NCI-H2196 (cell line): Measurements from ENCODE around the gene ZDHHC11.
"Not testable (repeated sequence)": the region's sequence is repeated elsewhere in the genome, so short reads cannot be mapped to it uniquely, and the experiment has no call there.

ENCODE experiments used
- DNase-seq: peaks from one replicate; lab custom pipeline; 2025; ENCODE audit not compliant: unreplicated experiment; lab: John Stamatoyannopoulos, UW

The ZDHHC11 gene

GRCh38 chr5:778967-779366, 71.8 kb downstream of the ZDHHC11 start:
- DNase-seq: not testable (repeated sequence)

GRCh38 chr5:778421-778820, 72.4 kb downstream of the ZDHHC11 start:
- DNase-seq: not testable (repeated sequence)

- no peak for DNase-seq
These were observed 73.0 kb downstream of the ZDHHC11 start for GRCh38 chr5:777756-778161.

- DNase-seq: no peak
These were observed 73.7 kb downstream of the ZDHHC11 start for GRCh38 chr5:776862-777711.

GRCh38 chr5:775961-776861, 74.6 kb downstream of the ZDHHC11 start:
- DNase-seq: no peak

GRCh38 chr5:775595-775960, 75.2 kb downstream of the ZDHHC11 start:
- not testable (repeated sequence) for DNase-seq

GRCh38 chr5:774854-775505, 75.8 kb downstream of the ZDHHC11 start:
- not testable (repeated sequence) for DNase-seq

- DNase-seq: not testable (repeated sequence)
These were observed 76.5 kb downstream of the ZDHHC11 start for GRCh38 chr5:774304-774703.

- no peak for DNase-seq
These were observed 77.1 kb downstream of the ZDHHC11 start for GRCh38 chr5:773517-774264.

- not testable (repeated sequence) for DNase-seq
These were observed 77.9 kb downstream of the ZDHHC11 start for GRCh38 chr5:772931-773330.

GRCh38 chr5:772547-772890, 78.3 kb downstream of the ZDHHC11 start:
- not testable (repeated sequence) for DNase-seq

- not testable (repeated sequence) for DNase-seq
These were observed 78.8 kb downstream of the ZDHHC11 start for GRCh38 chr5:771841-772546.

- DNase-seq: not testable (repeated sequence)
These were observed 79.6 kb downstream of the ZDHHC11 start for GRCh38 chr5:771087-771781.

- not testable (repeated sequence) for DNase-seq
These were observed 80.2 kb downstream of the ZDHHC11 start for GRCh38 chr5:770585-770984.

GRCh38 chr5:769485-770145, 81.2 kb downstream of the ZDHHC11 start:
- DNase-seq: not testable (repeated sequence)

GRCh38 chr5:766666-767431, 83.9 kb downstream of the ZDHHC11 start:
- no peak for DNase-seq

GRCh38 chr5:765948-766631, 84.7 kb downstream of the ZDHHC11 start:
- DNase-seq: no peak
